H1 (cell line): Measurements from ENCODE around the gene TRAF5. TPM values are rescaled to one million over a fixed set of nuclear protein-coding genes. Genes with fewer than 3 reads are reported as not detected.

Experiments
- CTCF ChIA-PET: fragments of 300-600 bp; sonication (Branson Sonifier 250); formaldehyde crosslinking; loops from one replicate; lab custom pipeline; 2021; ENCODE audit not compliant: partially characterized antibody; lab: Charles Lee
- POLR2A ChIA-PET: fragments of 300-600 bp; sonication (Branson Sonifier 250); formaldehyde crosslinking; loops from one replicate; lab custom pipeline; 2021; ENCODE audit warnings: inconsistent platforms; ENCODE audit not compliant: partially characterized antibody; lab: Charles Lee
- DNase-seq, 2 experiments: peaks; one replicate each; pipeline versions ENCODE4 v3.0.0 to v3.0.0-alpha.2; 2010 to 2022; ENCODE audit warnings: low spot score in 2 of 2, low read depth in 1 of 2, mixed read lengths in 1 of 2
- FAIRE-seq: peaks from 2 replicates; lab custom pipeline; 2011; peaks lifted over from hg19 to GRCh38; lab: Jason Lieb, UNC
- H2AFZ ChIP-seq: 2 replicates; pipeline ENCODE4 v1.8.1; 2012; ENCODE audit warnings: low read length, inconsistent platforms
- H2AK5ac ChIP-seq: 2 replicates; pipeline ENCODE4 v1.6.1; 2013; ENCODE audit warnings: low read depth, low read length
- H2BK120ac ChIP-seq: replicated peaks from 2 replicates; pipeline ENCODE3; 2013; ENCODE audit warnings: low read depth, low read length, inconsistent platforms
- H2BK12ac ChIP-seq: 2 replicates; pipeline ENCODE4 v1.6.1; 2013; ENCODE audit warnings: low read depth, low read length
- H2BK15ac ChIP-seq: 2 replicates; pipeline ENCODE4 v1.6.1; 2013; ENCODE audit warnings: low read length
- H2BK20ac ChIP-seq: 2 replicates; pipeline ENCODE4 v1.6.1; 2013; ENCODE audit warnings: low read length
- H2BK5ac ChIP-seq: 2 replicates; pipeline ENCODE4 v1.6.1; 2013; ENCODE audit warnings: low read depth, low read length
- H3K14ac ChIP-seq: 2 replicates; pipeline ENCODE4 v1.6.1; 2013; ENCODE audit warnings: inconsistent platforms; ENCODE audit not compliant: insufficient read length
- H3K18ac ChIP-seq: 2 replicates; pipeline ENCODE4 v1.6.1; 2013; ENCODE audit warnings: low read length; ENCODE audit errors: extremely low read depth
- H3K23ac ChIP-seq: 2 replicates; pipeline ENCODE4 v1.6.1; 2013; ENCODE audit warnings: inconsistent platforms; ENCODE audit not compliant: insufficient read length
- H3K23me2 ChIP-seq: 2 replicates; pipeline ENCODE4 v1.6.1; 2013; ENCODE audit warnings: low read depth, low read length
- H3K27ac ChIP-seq: 2 replicates; pipeline ENCODE4 v1.6.1; 2011; ENCODE audit warnings: low read depth, low read length, inconsistent platforms
- H3K27me3 ChIP-seq, 4 experiments: replicated peaks in 1 of 4; 1 replicate in 1 of 4; 2 replicates in 3 of 4; pipeline versions ENCODE4 v1.6.1 to v1.8.1; 2011 to 2013; ENCODE audit warnings: low read length in 3 of 4, mild to moderate bottlenecking in 3 of 4, inconsistent platforms in 2 of 4, mixed read lengths in 2 of 4, moderate library complexity in 1 of 4; ENCODE audit not compliant: control insufficient read depth in 3 of 4, insufficient read depth in 3 of 4; ENCODE audit errors: extremely low read depth in 1 of 4
- H3K36me3 ChIP-seq, 4 experiments: 2 replicates each; pipeline versions ENCODE4 v1.6.1 to v1.8.1; 2011 to 2013; ENCODE audit warnings: mild to moderate bottlenecking in 4 of 4, low read length in 3 of 4, moderate library complexity in 2 of 4, control low read depth in 1 of 4, inconsistent platforms in 1 of 4; ENCODE audit not compliant: insufficient read depth in 4 of 4, control insufficient read depth in 2 of 4
- H3K4ac ChIP-seq: replicated peaks from 2 replicates; pipeline ENCODE3; 2013; ENCODE audit warnings: low read length, low read depth, mixed read lengths, inconsistent platforms; ENCODE audit not compliant: insufficient read length
- H3K4me1 ChIP-seq, 4 experiments: replicated peaks in 1 of 4; 1 replicate in 1 of 4; 2 replicates in 3 of 4; pipeline versions ENCODE4 v1.6.1 to v1.8.1; 2011 to 2013; ENCODE audit warnings: low read length in 3 of 4, inconsistent platforms in 2 of 4, mixed read lengths in 1 of 4; ENCODE audit not compliant: insufficient read depth in 4 of 4, control insufficient read depth in 3 of 4
- H3K4me2 ChIP-seq, 2 experiments: 2 replicates each; pipeline versions ENCODE4 v1.6.1 to v1.8.1; 2011 to 2013; ENCODE audit warnings: low read depth in 2 of 2, low read length in 2 of 2, control low read depth in 1 of 2, inconsistent platforms in 1 of 2, mild to moderate bottlenecking in 1 of 2; ENCODE audit not compliant: insufficient read depth in 1 of 2
- H3K4me3 ChIP-seq, 4 experiments: fragments of 200-600, 300-600 bp in 1 of 4; sonication (generic), shearing (Covaris generic), sonication (Bioruptor Twin) in 1 of 4; 2 replicates each; pipeline versions ENCODE4 v1.5.1 to v1.8.1; 2011 to 2016; ENCODE audit warnings: low read length in 4 of 4, low read depth in 3 of 4, control low read depth in 2 of 4, inconsistent platforms in 2 of 4, mild to moderate bottlenecking in 2 of 4, mixed read lengths in 1 of 4, moderate library complexity in 1 of 4; ENCODE audit not compliant: insufficient read depth in 2 of 4; ENCODE audit errors: extremely low read depth in 1 of 4
- H3K56ac ChIP-seq: replicated peaks from 2 replicates; pipeline ENCODE3; 2013; ENCODE audit warnings: low read depth, mild to moderate bottlenecking, mixed read lengths, low read length, inconsistent platforms; ENCODE audit not compliant: insufficient read length
- H3K79me1 ChIP-seq: 2 replicates; pipeline ENCODE4 v1.6.1; 2013; ENCODE audit warnings: low read depth, low read length, control low read depth
- H3K79me2 ChIP-seq, 2 experiments: 2 replicates each; pipeline versions ENCODE4 v1.6.1 to v1.8.1; 2012 to 2013; ENCODE audit warnings: low read length in 2 of 2, mild to moderate bottlenecking in 2 of 2, inconsistent platforms in 1 of 2; ENCODE audit not compliant: insufficient read depth in 2 of 2, control insufficient read depth in 1 of 2
- H3K9ac ChIP-seq, 4 experiments: replicated peaks in 1 of 4; 1 replicate in 1 of 4; 2 replicates in 3 of 4; pipeline versions ENCODE4 v1.6.1 to v1.8.1; 2011 to 2013; ENCODE audit warnings: low read depth in 3 of 4, low read length in 3 of 4, control low read depth in 2 of 4, mild to moderate bottlenecking in 2 of 4, moderate library complexity in 2 of 4, inconsistent platforms in 1 of 4; ENCODE audit errors: extremely low read depth in 1 of 4
- H3K9me3 ChIP-seq, 2 experiments: 2 replicates each; pipeline versions ENCODE4 v1.6.1 to v1.8.1; 2012 to 2013; ENCODE audit warnings: mild to moderate bottlenecking in 2 of 2, moderate library complexity in 2 of 2, control low read depth in 1 of 2, inconsistent platforms in 1 of 2, low read depth in 1 of 2, low read length in 1 of 2, mixed read lengths in 1 of 2; ENCODE audit not compliant: insufficient read depth in 2 of 2
- H4K20me1 ChIP-seq, 2 experiments: replicated peaks in 1 of 2; 2 replicates each; pipeline versions ENCODE3 to v1.8.1; 2011 to 2013; ENCODE audit warnings: inconsistent platforms in 2 of 2, low read length in 2 of 2, mild to moderate bottlenecking in 1 of 2; ENCODE audit not compliant: insufficient read depth in 2 of 2, control insufficient read depth in 1 of 2
- H4K5ac ChIP-seq: 2 replicates; pipeline ENCODE4 v1.6.1; 2013; ENCODE audit warnings: low read length, low read depth, mixed read lengths, inconsistent platforms; ENCODE audit not compliant: insufficient read length
- H4K8ac ChIP-seq: 2 replicates; pipeline ENCODE4 v1.8.0; 2013; ENCODE audit warnings: mild to moderate bottlenecking, moderate library complexity, low read length, inconsistent platforms; ENCODE audit not compliant: insufficient read depth; ENCODE audit errors: extremely low read depth
- H4K91ac ChIP-seq: replicated peaks from 2 replicates; pipeline ENCODE3; 2013; ENCODE audit warnings: low read length, mixed read lengths, inconsistent platforms; ENCODE audit not compliant: insufficient read length
- ASH2L ChIP-seq: fragments of 200-600, 300-600 bp; sonication (generic); IDR thresholded peaks from one replicate; pipeline ENCODE4 v1.7.1; 2017; ENCODE audit warnings: low read length
- KDM4A ChIP-seq: IDR thresholded peaks from one replicate; pipeline ENCODE4 v1.7.1; 2012; ENCODE audit warnings: low read depth, mild to moderate bottlenecking, moderate library complexity, low read length, inconsistent platforms; ENCODE audit not compliant: severe bottlenecking
- POLR2AphosphoS5 ChIP-seq: IDR thresholded peaks from 2 replicates; pipeline ENCODE4 v1.6.1; 2011; ENCODE audit warnings: low read depth, low read length
- WGBS, 2 experiments: shearing (Covaris generic) in 1 of 2; methylation state at CpG; one replicate each; pipeline versions ENCODE4 v1.1.6 to v1.1.7; 2013 to 2015; ENCODE audit warnings: low lambda C conversion rate in 2 of 2, mixed read lengths in 2 of 2, inconsistent platforms in 1 of 2, low coverage in 1 of 2, missing lambda C conversion rate in 1 of 2; ENCODE audit not compliant: insufficient replicate concordance in 2 of 2, insufficient coverage in 1 of 2, insufficient read length in 1 of 2; ENCODE audit errors: extremely low coverage in 1 of 2, missing lambda C conversion rate in 1 of 2; 5-methylcytosine and 5-hydroxymethylcytosine counted together
- polyA plus RNA-seq, 7 experiments: library from polyadenylated mRNA; depleted of rRNA in 3 of 7; stranded (reverse) in 5 of 7; unstranded in 2 of 7; fragments of >200 nt in 5 of 7; fragments of 200-250 nt in 2 of 7; gene quantifications; 1 replicate in 5 of 7; 2 replicates in 1 of 7; 4 replicates in 1 of 7; pipeline versions ENCODE4 v1.2.1 to v1.2.3, GENCODE V29; 2011 to 2013; ENCODE audit warnings: missing spikeins in 2 of 7, mixed read lengths in 2 of 7
- total RNA-seq: library from RNA; stranded (reverse); fragmentation: NEBNext Ultra II Directional; extraction: Animal tissue kit (Norgen Biotek cat#: 25700); gene quantifications from 2 replicates; pipeline ENCODE4 v1.2.1, GENCODE V29; 2021
- TF ChIP-seq, protein P1 (sequence below): IDR thresholded peaks from 2 replicates; pipeline ENCODE4 v1.6.1; 2012; ENCODE audit warnings: inconsistent platforms
- TF ChIP-seq, protein P2 (sequence below): IDR thresholded peaks from 2 replicates; pipeline ENCODE4 v1.6.1; 2012; ENCODE audit warnings: inconsistent platforms

Gene TRAF5
- total and polyA plus RNA-seq, 2 of the 8 experiments (the other 6 are each of a cell fraction or from before 2014, with no cell fraction given): 13.0 to 17.1 TPM

DNA sequence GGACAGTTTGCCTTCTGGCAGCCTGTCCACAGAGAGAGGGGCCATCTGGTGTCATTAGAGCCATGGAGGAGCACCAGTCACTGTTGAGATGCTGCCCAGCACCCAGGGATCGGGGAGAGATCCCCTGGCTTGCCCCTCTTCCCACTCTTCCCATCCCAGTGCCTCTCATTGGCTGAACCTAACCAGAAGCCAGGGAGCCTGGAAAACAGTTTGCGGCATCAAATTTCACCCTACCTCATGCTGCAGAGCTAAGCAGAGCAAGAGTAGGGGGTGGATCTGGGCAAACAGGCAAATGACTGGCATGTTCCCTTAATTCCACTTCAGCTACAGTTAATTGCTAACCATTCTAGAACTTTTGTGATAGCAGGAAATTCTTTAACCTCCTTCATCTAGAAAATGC, 19.1 kb downstream of the TRAF5 start:
- H3K4me2 ChIP-seq: peak overlapping the region; percentile 5 to 54; a peak in 1 of 4 replicates
- no peak for DNase-seq
- TF ChIP-seq KDM4A (no peak), POLR2AphosphoS5 (no peak), ASH2L (peak; percentile 28)
- TF ChIP-seq, protein P1, sequence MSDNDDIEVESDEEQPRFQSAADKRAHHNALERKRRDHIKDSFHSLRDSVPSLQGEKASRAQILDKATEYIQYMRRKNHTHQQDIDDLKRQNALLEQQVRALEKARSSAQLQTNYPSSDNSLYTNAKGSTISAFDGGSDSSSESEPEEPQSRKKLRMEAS: peak; percentile 91
- TF ChIP-seq, protein P2, sequence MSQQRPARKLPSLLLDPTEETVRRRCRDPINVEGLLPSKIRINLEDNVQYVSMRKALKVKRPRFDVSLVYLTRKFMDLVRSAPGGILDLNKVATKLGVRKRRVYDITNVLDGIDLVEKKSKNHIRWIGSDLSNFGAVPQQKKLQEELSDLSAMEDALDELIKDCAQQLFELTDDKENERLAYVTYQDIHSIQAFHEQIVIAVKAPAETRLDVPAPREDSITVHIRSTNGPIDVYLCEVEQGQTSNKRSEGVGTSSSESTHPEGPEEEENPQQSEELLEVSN: peak; percentile 86
- no peak overlapping the region for H3K27ac ChIP-seq
- H3K56ac ChIP-seq: no peak overlapping the region
- no peak overlapping the region for H2AFZ ChIP-seq
- H3K4me3 ChIP-seq: no peak overlapping the region
- peak overlapping the region; percentile 26; the same call in 1 of the 2 replicates for H2AK5ac ChIP-seq
- ChIA-PET CTCF (interaction anchor here (0.8 to 3.7 kb wide), 8 partner anchors 9 to 125 kb away, joined by 3 to 15 read pairs (median 4); no protein-coding TSS in a partner anchor), POLR2A (interaction anchor here (0.8 to 1.4 kb wide), 4 partner anchors 10 to 52 kb away, joined by 3 to 4 read pairs (median 3); no protein-coding TSS in a partner anchor)
- H3K27me3 ChIP-seq: no peaks in the 10 kb centered on the region
- no peaks in the 10 kb centered on the region for H3K23me2 ChIP-seq
- H3K79me2 ChIP-seq: peaks cover 0 to 28% of the 10 kb centered on the region in 2 experiments; a peak in 2 of 4 replicates
- H4K91ac ChIP-seq: peak overlapping the region; percentile 5
- peaks cover 0 to 2% of the 10 kb centered on the region in 2 experiments for H4K20me1 ChIP-seq
- no peak overlapping the region for H2BK15ac ChIP-seq
- peak; percentile 62 for FAIRE-seq
- no peaks in the 10 kb centered on the region for H3K9me3 ChIP-seq
- H3K36me3 ChIP-seq: no peaks in the 10 kb centered on the region; a peak in 1 of 8 replicates
- 54% methylated on average over 2 of the region's 2 CpGs; no CpG with 5 or more reads in 1 of the 2 experiments for WGBS, 2 experiments
- H3K14ac ChIP-seq: no peak overlapping the region
- peaks cover 4% of the 10 kb centered on the region for H3K79me1 ChIP-seq
- H3K18ac ChIP-seq: no peak overlapping the region
- H3K9ac ChIP-seq: no peak overlapping the region
- no peak overlapping the region for H2BK120ac ChIP-seq
- H3K23ac ChIP-seq: no peak overlapping the region
- H4K5ac ChIP-seq: peak overlapping the region; percentile 56
- no peak overlapping the region for H2BK20ac ChIP-seq
- peaks cover 4 to 6% (median 5%) of the 10 kb centered on the region in 4 experiments; a peak in 6 of 7 replicates for H3K4me1 ChIP-seq
- H2BK5ac ChIP-seq: no peak overlapping the region; the same call in 1 of the 2 replicates
- H3K4ac ChIP-seq: no peak overlapping the region
- H4K8ac ChIP-seq: no peak overlapping the region
- H2BK12ac ChIP-seq: peak overlapping the region; percentile 45; the same call in 1 of the 2 replicates
